GM23338 (cell line): ENCODE measurements around the gene CPNE8. TPM values are rescaled to one million over a fixed set of nuclear protein-coding genes. Genes with fewer than 3 reads are reported as not detected.

Source experiments
- ATAC-seq: fragments of 200-7000 bp; cut with Tn5 transposase; 3 replicates; pipeline ENCODE4 v1.9.1; 2020
- DNase-seq: peaks from one replicate; pipeline ENCODE4 v3.0.0-alpha.2; 2015; ENCODE audit warnings: low spot score
- H2AFZ ChIP-seq: fragments of 200-600 bp; sonication (generic); 2 replicates; pipeline ENCODE4 v1.8.0; 2016; ENCODE audit warnings: antibody characterized with exemption, mild to moderate bottlenecking, moderate library complexity
- H3F3A ChIP-seq: fragments of 200-600 bp; sonication (generic); replicated peaks from 2 replicates; pipeline ENCODE4 v1.8.0; 2017; ENCODE audit warnings: antibody characterized with exemption, mixed run types, low read depth
- H3K27ac ChIP-seq: fragments of 200-600 bp; sonication (generic); 2 replicates; pipeline ENCODE4 v1.6.1; 2016; ENCODE audit warnings: low read depth
- H3K27me3 ChIP-seq: fragments of 200-600 bp; sonication (generic); 2 replicates; pipeline ENCODE4 v1.8.0; 2016; ENCODE audit warnings: mild to moderate bottlenecking, mixed run types, moderate library complexity; ENCODE audit not compliant: insufficient read depth
- H3K36me3 ChIP-seq: fragments of 200-600 bp; sonication (generic); 2 replicates; pipeline ENCODE4 v1.8.0; 2016; ENCODE audit warnings: mild to moderate bottlenecking; ENCODE audit not compliant: insufficient read depth
- H3K4me1 ChIP-seq: fragments of 200-600 bp; sonication (generic); 2 replicates; pipeline ENCODE4 v1.8.0; 2016; ENCODE audit warnings: mild to moderate bottlenecking, moderate library complexity; ENCODE audit not compliant: insufficient read depth
- H3K4me2 ChIP-seq: fragments of 200-600 bp; sonication (generic); 2 replicates; pipeline ENCODE4 v1.7.1; 2017; ENCODE audit warnings: mixed run types
- H3K4me3 ChIP-seq: fragments of 200-600 bp; sonication (generic); 2 replicates; pipeline ENCODE4 v1.6.1; 2016; ENCODE audit warnings: mixed run types
- H3K79me2 ChIP-seq: fragments of 200-600 bp; sonication (generic); replicated peaks from 2 replicates; pipeline ENCODE4 v1.8.0; 2017; ENCODE audit warnings: mild to moderate bottlenecking; ENCODE audit not compliant: insufficient read depth
- H3K9me2 ChIP-seq: fragments of 200-600 bp; sonication (generic); 2 replicates; pipeline ENCODE4 v1.8.0; 2017; ENCODE audit not compliant: insufficient read depth
- H4K20me1 ChIP-seq: fragments of 200-600 bp; sonication (generic); replicated peaks from 2 replicates; pipeline ENCODE4 v1.8.0; 2017; ENCODE audit warnings: mild to moderate bottlenecking; ENCODE audit not compliant: insufficient read depth
- H3K27ac Mint-ChIP-seq: 2 replicates; pipeline ENCODE4 v1.8.0; 2020; ENCODE audit warnings: inconsistent platforms, mild to moderate bottlenecking, moderate library complexity, mixed read lengths
- H3K27me3 Mint-ChIP-seq: 3 replicates; pipeline ENCODE4 v1.8.0; 2022; ENCODE audit warnings: low read depth, mild to moderate bottlenecking, moderate library complexity, mixed read lengths, inconsistent platforms; ENCODE audit not compliant: insufficient read depth, poor library complexity
- H3K36me3 Mint-ChIP-seq: 3 replicates; pipeline ENCODE4 v1.8.0; 2021; ENCODE audit warnings: low read depth, mild to moderate bottlenecking, inconsistent platforms, moderate library complexity, mixed read lengths
- H3K4me1 Mint-ChIP-seq: 3 replicates; pipeline ENCODE4 v1.8.0; 2020; ENCODE audit warnings: mild to moderate bottlenecking, inconsistent platforms, mixed read lengths
- H3K4me3 Mint-ChIP-seq: 3 replicates; pipeline ENCODE4 v1.8.0; 2021; ENCODE audit warnings: moderate library complexity, mild to moderate bottlenecking, inconsistent platforms, mixed read lengths
- H3K9me3 Mint-ChIP-seq: 3 replicates; pipeline ENCODE4 v1.8.0; 2020; ENCODE audit warnings: moderate library complexity, mild to moderate bottlenecking, inconsistent platforms, mixed read lengths
- CREB1 ChIP-seq: fragments of 250-450 bp; sonication (Bioruptor Pico); IDR thresholded peaks from 2 replicates; pipeline ENCODE4 v1.5.0; 2020; ENCODE audit warnings: low read depth, mild to moderate bottlenecking, moderate library complexity
- EZH2 ChIP-seq: fragments of 200-600 bp; sonication (generic); IDR thresholded peaks from one replicate; pipeline ENCODE4 v1.8.0; 2017; ENCODE audit warnings: antibody characterized with exemption, mild to moderate bottlenecking, low read depth; ENCODE audit not compliant: unreplicated experiment
- EZH2phosphoT487 ChIP-seq: fragments of 200-600 bp; sonication (generic); IDR thresholded peaks from one replicate; pipeline ENCODE4 v1.8.1; 2018; ENCODE audit warnings: antibody characterized with exemption; ENCODE audit not compliant: unreplicated experiment
- NANOG ChIP-seq: IDR thresholded peaks from 2 replicates; pipeline ENCODE4 v1.6.1; 2016; ENCODE audit warnings: antibody characterized with exemption, borderline replicate concordance
- POLR2AphosphoS5 ChIP-seq: IDR thresholded peaks from 2 replicates; pipeline ENCODE4 v1.6.1; 2016; ENCODE audit warnings: antibody characterized with exemption, low read depth
- STAT1 ChIP-seq: IDR thresholded peaks from one replicate; pipeline ENCODE4 v1.6.1; 2016; ENCODE audit warnings: antibody characterized with exemption; ENCODE audit not compliant: unreplicated experiment
- ZNF114 ChIP-seq: fragments of 250-450 bp; sonication (Bioruptor Pico); IDR thresholded peaks from 2 replicates; pipeline ENCODE4 v1.5.0; 2020; ENCODE audit warnings: mild to moderate bottlenecking, moderate library complexity
- ZNF331 ChIP-seq: fragments of 250-450 bp; sonication (Bioruptor Pico); IDR thresholded peaks from 2 replicates; pipeline ENCODE4 v1.5.0; 2020; ENCODE audit warnings: low read depth, mild to moderate bottlenecking, moderate library complexity
- polyA plus RNA-seq: library from polyadenylated mRNA; unstranded; fragments of >200 nt; fragmentation: Nextera tagmentation; extraction: Ambion mirVana; gene quantifications from 2 replicates; pipeline ENCODE4 v1.2.1, GENCODE V29; 2016
- total RNA-seq: library from RNA; depleted of rRNA; stranded (reverse); fragments of >200 nt; shearing (Covaris generic); gene quantifications from 2 replicates; pipeline ENCODE4 v1.2.3, GENCODE V29; 2014
- TF ChIP-seq, protein P1 (sequence below): IDR thresholded peaks from one replicate; pipeline ENCODE4 v1.6.1; 2018; ENCODE audit warnings: antibody characterized with exemption; ENCODE audit not compliant: unreplicated experiment
- TF ChIP-seq, protein P2 (sequence below), 2 experiments: fragments of 200-600 bp in 1 of 2; sonication (generic) in 1 of 2; conservative IDR thresholded peaks; 2 replicates each; pipeline versions ENCODE4 v1.5.1 to v1.6.1; 2016 to 2017; ENCODE audit warnings: antibody characterized with exemption in 2 of 2, low read depth in 2 of 2, mild to moderate bottlenecking in 2 of 2, moderate library complexity in 1 of 2
- TF ChIP-seq, protein P3 (sequence below): IDR thresholded peaks from 2 replicates; pipeline ENCODE4 v1.6.1; 2016; ENCODE audit warnings: antibody characterized with exemption

CPNE8 gene
- total and polyA plus RNA-seq, 2 experiments from 2014 or later = 8.7 to 10.1 TPM

DNA sequence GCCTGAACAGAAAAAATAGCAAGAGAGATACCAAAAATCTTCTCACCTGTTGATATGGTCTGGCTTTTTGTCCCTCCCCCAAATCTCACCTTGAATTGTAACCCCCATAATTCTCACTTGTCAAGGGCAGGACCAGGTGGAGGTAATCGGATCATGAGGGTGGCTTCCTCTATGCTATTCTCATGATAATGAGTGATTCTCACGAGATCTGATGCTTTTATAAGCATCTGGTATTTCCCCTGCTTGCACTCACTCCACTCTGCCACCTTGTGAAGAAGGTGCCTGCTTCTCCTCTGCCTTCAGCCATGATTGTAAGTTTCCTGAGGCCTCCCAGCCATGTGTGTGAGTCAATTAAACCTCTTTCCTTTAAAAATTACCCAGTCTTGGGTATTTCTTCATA lies 291.2 kb downstream of the CPNE8 start:
- Histone ChIP-seq H3K4me2 (no peak overlapping the region), H2AFZ (no peak overlapping the region), H3K4me3 (no peak overlapping the region), H3K9me2 (peaks cover 15% of the 10 kb centered on the region; the same call in 1 of the 2 replicates), H3K27me3 (no peaks in the 10 kb centered on the region), H3K27ac (no peak overlapping the region), H3K36me3 (no peaks in the 10 kb centered on the region), H3F3A (no peaks in the 10 kb centered on the region), H3K4me1 (peaks cover 7% of the 10 kb centered on the region; the same call in 1 of the 2 replicates), H3K79me2 (no peaks in the 10 kb centered on the region), H4K20me1 (no peaks in the 10 kb centered on the region)
- peaks cover 3% of the 10 kb centered on the region; the same call in 2 of the 3 replicates for H3K9me3 Mint-ChIP-seq
- ATAC-seq = no peak
- peak; percentile 16 for DNase-seq
- peaks cover 18% of the 10 kb centered on the region for H3K4me1 Mint-ChIP-seq
- H3K27ac Mint-ChIP-seq = no peak overlapping the region
- no peak for TF ChIP-seq ZNF331 (CRISPR knock-in tag)
- peaks cover 3% of the 10 kb centered on the region for H3K27me3 Mint-ChIP-seq
- H3K36me3 Mint-ChIP-seq = no peaks in the 10 kb centered on the region; the same call in 2 of the 3 replicates
- H3K4me3 Mint-ChIP-seq = no peak overlapping the region

DNA sequence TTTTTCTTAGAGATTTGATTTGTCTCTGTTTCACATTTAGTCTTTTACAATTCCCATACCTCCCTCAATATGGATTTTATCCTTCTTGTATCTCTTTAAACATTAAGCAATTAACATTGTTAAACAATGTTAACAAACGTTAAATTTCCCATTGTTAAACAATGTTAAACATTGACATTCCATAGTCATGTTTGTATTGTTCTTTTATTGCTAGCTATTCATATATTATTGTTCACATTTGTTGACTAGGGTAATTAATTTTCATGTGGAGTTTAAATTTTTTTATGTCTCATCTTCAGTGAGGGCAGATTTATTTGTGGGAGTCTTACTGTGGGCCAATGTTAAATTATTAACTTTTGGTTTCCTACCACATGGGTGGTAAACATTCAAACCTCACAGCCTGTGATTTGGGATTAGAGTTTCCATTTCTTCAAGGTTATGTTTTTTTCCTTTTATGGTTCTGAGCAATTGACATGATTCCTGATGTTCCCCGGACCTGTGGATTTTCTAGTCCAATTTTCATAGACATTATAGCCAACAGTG lies 294.5 kb downstream of the CPNE8 start:
- Histone ChIP-seq H3K4me1 (peaks cover 7% of the 10 kb centered on the region; the same call in 1 of the 2 replicates), H2AFZ (no peak overlapping the region)
- TF ChIP-seq ZNF114 = no peak
- no peak for TF ChIP-seq STAT1
- TF ChIP-seq, protein P1, sequence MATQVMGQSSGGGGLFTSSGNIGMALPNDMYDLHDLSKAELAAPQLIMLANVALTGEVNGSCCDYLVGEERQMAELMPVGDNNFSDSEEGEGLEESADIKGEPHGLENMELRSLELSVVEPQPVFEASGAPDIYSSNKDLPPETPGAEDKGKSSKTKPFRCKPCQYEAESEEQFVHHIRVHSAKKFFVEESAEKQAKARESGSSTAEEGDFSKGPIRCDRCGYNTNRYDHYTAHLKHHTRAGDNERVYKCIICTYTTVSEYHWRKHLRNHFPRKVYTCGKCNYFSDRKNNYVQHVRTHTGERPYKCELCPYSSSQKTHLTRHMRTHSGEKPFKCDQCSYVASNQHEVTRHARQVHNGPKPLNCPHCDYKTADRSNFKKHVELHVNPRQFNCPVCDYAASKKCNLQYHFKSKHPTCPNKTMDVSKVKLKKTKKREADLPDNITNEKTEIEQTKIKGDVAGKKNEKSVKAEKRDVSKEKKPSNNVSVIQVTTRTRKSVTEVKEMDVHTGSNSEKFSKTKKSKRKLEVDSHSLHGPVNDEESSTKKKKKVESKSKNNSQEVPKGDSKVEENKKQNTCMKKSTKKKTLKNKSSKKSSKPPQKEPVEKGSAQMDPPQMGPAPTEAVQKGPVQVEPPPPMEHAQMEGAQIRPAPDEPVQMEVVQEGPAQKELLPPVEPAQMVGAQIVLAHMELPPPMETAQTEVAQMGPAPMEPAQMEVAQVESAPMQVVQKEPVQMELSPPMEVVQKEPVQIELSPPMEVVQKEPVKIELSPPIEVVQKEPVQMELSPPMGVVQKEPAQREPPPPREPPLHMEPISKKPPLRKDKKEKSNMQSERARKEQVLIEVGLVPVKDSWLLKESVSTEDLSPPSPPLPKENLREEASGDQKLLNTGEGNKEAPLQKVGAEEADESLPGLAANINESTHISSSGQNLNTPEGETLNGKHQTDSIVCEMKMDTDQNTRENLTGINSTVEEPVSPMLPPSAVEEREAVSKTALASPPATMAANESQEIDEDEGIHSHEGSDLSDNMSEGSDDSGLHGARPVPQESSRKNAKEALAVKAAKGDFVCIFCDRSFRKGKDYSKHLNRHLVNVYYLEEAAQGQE = no peak
- TF ChIP-seq CREB1 (CRISPR knock-in tag) = no peak
- TF ChIP-seq, protein P2, sequence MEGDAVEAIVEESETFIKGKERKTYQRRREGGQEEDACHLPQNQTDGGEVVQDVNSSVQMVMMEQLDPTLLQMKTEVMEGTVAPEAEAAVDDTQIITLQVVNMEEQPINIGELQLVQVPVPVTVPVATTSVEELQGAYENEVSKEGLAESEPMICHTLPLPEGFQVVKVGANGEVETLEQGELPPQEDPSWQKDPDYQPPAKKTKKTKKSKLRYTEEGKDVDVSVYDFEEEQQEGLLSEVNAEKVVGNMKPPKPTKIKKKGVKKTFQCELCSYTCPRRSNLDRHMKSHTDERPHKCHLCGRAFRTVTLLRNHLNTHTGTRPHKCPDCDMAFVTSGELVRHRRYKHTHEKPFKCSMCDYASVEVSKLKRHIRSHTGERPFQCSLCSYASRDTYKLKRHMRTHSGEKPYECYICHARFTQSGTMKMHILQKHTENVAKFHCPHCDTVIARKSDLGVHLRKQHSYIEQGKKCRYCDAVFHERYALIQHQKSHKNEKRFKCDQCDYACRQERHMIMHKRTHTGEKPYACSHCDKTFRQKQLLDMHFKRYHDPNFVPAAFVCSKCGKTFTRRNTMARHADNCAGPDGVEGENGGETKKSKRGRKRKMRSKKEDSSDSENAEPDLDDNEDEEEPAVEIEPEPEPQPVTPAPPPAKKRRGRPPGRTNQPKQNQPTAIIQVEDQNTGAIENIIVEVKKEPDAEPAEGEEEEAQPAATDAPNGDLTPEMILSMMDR (conservative IDR thresholded peaks at IDR 0.05; ENCODE audit: low read depth in 2 of 2) = no peak
- TF ChIP-seq POLR2AphosphoS5 = no peak
- TF ChIP-seq NANOG = no peak
- TF ChIP-seq EZH2 = no peak
- TF ChIP-seq ZNF331 (CRISPR knock-in tag) = no peak
- no peak for TF ChIP-seq EZH2phosphoT487
- TF ChIP-seq, protein P3, sequence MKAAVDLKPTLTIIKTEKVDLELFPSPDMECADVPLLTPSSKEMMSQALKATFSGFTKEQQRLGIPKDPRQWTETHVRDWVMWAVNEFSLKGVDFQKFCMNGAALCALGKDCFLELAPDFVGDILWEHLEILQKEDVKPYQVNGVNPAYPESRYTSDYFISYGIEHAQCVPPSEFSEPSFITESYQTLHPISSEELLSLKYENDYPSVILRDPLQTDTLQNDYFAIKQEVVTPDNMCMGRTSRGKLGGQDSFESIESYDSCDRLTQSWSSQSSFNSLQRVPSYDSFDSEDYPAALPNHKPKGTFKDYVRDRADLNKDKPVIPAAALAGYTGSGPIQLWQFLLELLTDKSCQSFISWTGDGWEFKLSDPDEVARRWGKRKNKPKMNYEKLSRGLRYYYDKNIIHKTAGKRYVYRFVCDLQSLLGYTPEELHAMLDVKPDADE = no peak

More for the DNA sequence above, 294.5 kb downstream of the CPNE8 start:
- Histone ChIP-seq H3K27me3 (no peaks in the 10 kb centered on the region), H3K4me3 (no peak overlapping the region), H3K27ac (no peak overlapping the region), H3K4me2 (no peak overlapping the region), H3K36me3 (no peaks in the 10 kb centered on the region), H3K79me2 (no peaks in the 10 kb centered on the region), H3F3A (no peaks in the 10 kb centered on the region), H3K9me2 (peaks cover 15% of the 10 kb centered on the region; the same call in 1 of the 2 replicates), H4K20me1 (no peaks in the 10 kb centered on the region)
- Mint-ChIP-seq H3K4me1 (peaks cover 15% of the 10 kb centered on the region), H3K27ac (no peak overlapping the region), H3K9me3 (peaks cover 11% of the 10 kb centered on the region; the same call in 2 of the 3 replicates), H3K4me3 (no peak overlapping the region), H3K36me3 (no peaks in the 10 kb centered on the region; the same call in 2 of the 3 replicates), H3K27me3 (peaks cover 3% of the 10 kb centered on the region)
- DNase-seq (no peak), ATAC-seq (no peak)
